ENCODE data around the gene MEPCE. TPM values are rescaled to one million over a fixed set of nuclear protein-coding genes. Genes with fewer than 3 reads are reported as not detected.

MEPCE gene
- total and polyA plus RNA-seq, 2 of the 8 experiments (the other 6 are each of a cell fraction or from before 2014, with no cell fraction given): 22.8 to 48.8 TPM

GRCh38 chr7:100406767-100407166 lies 22.9 kb upstream of the MEPCE start:
- no peak overlapping the region for H2AFZ ChIP-seq (ENCODE audit: low read length)
- H3K4me2 ChIP-seq (ENCODE audit: insufficient read depth in 1 of 2, low read depth in 2 of 2, low read length in 2 of 2): no peak overlapping the region
- no peak overlapping the region for H4K8ac ChIP-seq (ENCODE audit: extremely low read depth, insufficient read depth, low read length)
- H3K4me3 ChIP-seq (ENCODE audit: extremely low read depth in 1 of 4, insufficient read depth in 2 of 4, low read depth in 3 of 4, low read length in 4 of 4): no peak overlapping the region
- H3K14ac ChIP-seq (ENCODE audit: insufficient read length): no peak overlapping the region
- WGBS, 2 experiments (ENCODE audit: extremely low coverage in 1 of 2, insufficient coverage in 1 of 2, insufficient read length in 1 of 2, insufficient replicate concordance in 2 of 2, low coverage in 1 of 2, low lambda C conversion rate in 2 of 2, missing lambda C conversion rate in 1 of 2): 66% methylated on average over 6 of the region's 6 CpGs; no CpG with 5 or more reads in 1 of the 2 experiments
- no peaks in the 10 kb centered on the region for H3K23me2 ChIP-seq (ENCODE audit: low read depth, low read length)
- no peak overlapping the region for H2BK120ac ChIP-seq (replicated peaks; ENCODE audit: low read depth, low read length)
- H3K18ac ChIP-seq (ENCODE audit: extremely low read depth, low read length): no peak overlapping the region
- no peak overlapping the region for H2BK15ac ChIP-seq (ENCODE audit: low read length)
- no peaks in the 10 kb centered on the region; a peak in 1 of 7 replicates for H3K27me3 ChIP-seq (replicated peaks in 1 of 4; ENCODE audit: control insufficient read depth in 3 of 4, extremely low read depth in 1 of 4, insufficient read depth in 3 of 4, low read length in 3 of 4)
- no peak overlapping the region for H3K9ac ChIP-seq (replicated peaks in 1 of 4; ENCODE audit: extremely low read depth in 1 of 4, low read depth in 3 of 4, low read length in 3 of 4)
- no peak overlapping the region for H4K91ac ChIP-seq (replicated peaks; ENCODE audit: insufficient read length, low read length)
- ChIA-PET CTCF (ENCODE audit: partially characterized antibody) (interaction anchor here (0.6 to 4.4 kb wide), 25 partner anchors 9 to 294 kb away, joined by 3 to 41 read pairs (median 6); partner anchors contain the start of gene PILRB), POLR2A (ENCODE audit: partially characterized antibody) (interaction anchor here (0.8 to 2.3 kb wide), 5 partner anchors 22 to 171 kb away, joined by 3 to 12 read pairs (median 5); partner anchors contain the start of genes MEPCE and ZCWPW1)
- no peaks in the 10 kb centered on the region for H4K20me1 ChIP-seq (replicated peaks in 1 of 2; ENCODE audit: control insufficient read depth in 1 of 2, insufficient read depth in 2 of 2, low read length in 2 of 2)
- no peak overlapping the region for H2BK20ac ChIP-seq (ENCODE audit: low read length)
- no peak overlapping the region for H4K5ac ChIP-seq (ENCODE audit: insufficient read length, low read depth, low read length)
- no peak overlapping the region for H3K56ac ChIP-seq (replicated peaks; ENCODE audit: insufficient read length, low read depth, low read length)
- no peak for FAIRE-seq
- no peaks in the 10 kb centered on the region for H3K9me3 ChIP-seq (ENCODE audit: insufficient read depth in 2 of 2, low read depth in 1 of 2, low read length in 1 of 2)
- H2AK5ac ChIP-seq (ENCODE audit: low read depth, low read length): no peak overlapping the region
- no peaks in the 10 kb centered on the region for H3K4me1 ChIP-seq (replicated peaks in 1 of 4; ENCODE audit: control insufficient read depth in 3 of 4, insufficient read depth in 4 of 4, low read length in 3 of 4)
- no peak overlapping the region for H2BK12ac ChIP-seq (ENCODE audit: low read depth, low read length)
- no peak overlapping the region for H2BK5ac ChIP-seq (ENCODE audit: low read depth, low read length)
- H3K79me2 ChIP-seq (ENCODE audit: control insufficient read depth in 1 of 2, insufficient read depth in 2 of 2, low read length in 2 of 2): no peaks in the 10 kb centered on the region
- H3K79me1 ChIP-seq (ENCODE audit: low read depth, low read length): no peaks in the 10 kb centered on the region
- no peak for DNase-seq (ENCODE audit: low read depth in 1 of 2, low spot score in 2 of 2)
- no peak overlapping the region for H3K4ac ChIP-seq (replicated peaks; ENCODE audit: insufficient read length, low read depth, low read length)
- no peak overlapping the region for H3K23ac ChIP-seq (ENCODE audit: insufficient read length)
- no peak overlapping the region for H3K27ac ChIP-seq (ENCODE audit: low read depth, low read length)
- no peaks in the 10 kb centered on the region for H3K36me3 ChIP-seq (ENCODE audit: control insufficient read depth in 2 of 4, insufficient read depth in 4 of 4, low read length in 3 of 4)
- TF ChIP-seq GABPA (IDR thresholded peaks at IDR 0.05; ENCODE audit: borderline replicate concordance, insufficient read depth, low read length) (no peak), RBBP5 (IDR thresholded peaks at IDR 0.05; ENCODE audit: borderline replicate concordance, low read depth, low read length) (no peak), FOSL1 (IDR thresholded peaks at IDR 0.05; ENCODE audit: insufficient read depth, low read depth, low read length) (no peak), KDM1A (IDR thresholded peaks at IDR 0.05; ENCODE audit: borderline replicate concordance, low read length) (no peak), NANOG (IDR thresholded peaks at IDR 0.05; ENCODE audit: insufficient read depth, low read depth, low read length, poor library complexity, severe bottlenecking) (no peak), CHD1 (IDR thresholded peaks at IDR 0.05; ENCODE audit: low read depth, low read length) (no peak), MAFK (IDR thresholded peaks at IDR 0.05; ENCODE audit: low read depth, low read length) (no peak), EGR1 (IDR thresholded peaks at IDR 0.05; ENCODE audit: borderline replicate concordance, low read depth, low read length) (no peak), POLR2A (IDR thresholded peaks at IDR 0.05; ENCODE audit: control extremely low read depth in 1 of 2, low read depth in 2 of 2, low read length in 2 of 2) (no peak), GTF2F1 (IDR thresholded peaks at IDR 0.05; ENCODE audit: borderline replicate concordance, low read depth, low read length) (no peak), TCF12 (IDR thresholded peaks at IDR 0.05; ENCODE audit: low read depth, low read length) (no peak), SP4 (IDR thresholded peaks at IDR 0.05; ENCODE audit: low read length) (no peak), BCL11A (IDR thresholded peaks at IDR 0.05; ENCODE audit: low read depth in 2 of 2, low read length in 2 of 2) (no peak), SUZ12 (IDR thresholded peaks at IDR 0.05; ENCODE audit: low read length) (no peak), TAF1 (IDR thresholded peaks at IDR 0.05; ENCODE audit: low read depth, low read length) (no peak), JUN (IDR thresholded peaks at IDR 0.05; ENCODE audit: low read depth, low read length) (no peak)

All from H1 (cell line).